ENCODE results near the gene NRGN. TPM values are rescaled to one million over a fixed set of nuclear protein-coding genes. Genes with fewer than 3 reads are reported as not detected.

The NRGN gene
- total RNA-seq, 1 experiment from 2014 or later: 0.23 TPM

DNA sequence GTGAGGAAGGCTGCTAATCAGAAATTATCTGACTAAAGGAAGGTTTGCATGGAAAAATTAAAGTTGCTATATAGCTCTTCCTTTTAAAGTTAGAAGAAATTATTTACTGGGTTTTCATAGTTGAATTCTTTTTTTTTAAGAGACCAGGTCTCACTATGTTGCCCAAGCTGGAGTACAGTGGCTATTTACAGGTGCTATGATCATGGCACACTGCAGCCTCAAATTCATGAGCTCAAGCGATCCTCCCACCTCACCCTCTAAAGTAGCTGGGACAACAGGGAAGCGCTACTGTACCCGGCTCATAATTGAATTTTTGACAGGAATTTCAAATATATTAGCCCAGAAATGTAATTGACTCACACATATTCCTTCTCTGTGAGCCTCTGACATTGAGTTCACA lies 56.6 kb downstream of the NRGN start:
- Histone ChIP-seq H3K27me3 (no peaks in the 10 kb centered on the region), H3K4me3 (no peak overlapping the region), H3K36me3 (no peaks in the 10 kb centered on the region), H3K9me3 (no peaks in the 10 kb centered on the region)
- no peak for DNase-seq

Other genes with a start within 250 kb of the NRGN start
- gene OR8B12, start 196.3 kb upstream of the NRGN start, total RNA-seq (2014; rRNA removed; shearing (Covaris generic); ENCODE audit: low replicate concordance): not detected in 2 replicates
- gene OR8A1, start 169.9 kb upstream of the NRGN start, total RNA-seq (2014; rRNA removed; shearing (Covaris generic); ENCODE audit: low replicate concordance): not detected in 2 replicates
- not detected in 2 replicates for gene PANX3, start 128.5 kb upstream of the NRGN start, total RNA-seq (2014; rRNA removed; shearing (Covaris generic); ENCODE audit: low replicate concordance)
- gene TBRG1, start 117.1 kb upstream of the NRGN start, total RNA-seq (2014; rRNA removed; shearing (Covaris generic); ENCODE audit: low replicate concordance): 13.2 and 24.9 TPM in 2 replicates
- 2.8 and 4.6 TPM in 2 replicates for gene SIAE, start 66.2 kb upstream of the NRGN start, total RNA-seq (2014; rRNA removed; shearing (Covaris generic); ENCODE audit: low replicate concordance)
- gene SPA17, start 66.0 kb upstream of the NRGN start, total RNA-seq (2014; rRNA removed; shearing (Covaris generic); ENCODE audit: low replicate concordance): 19.0 and 32.4 TPM in 2 replicates
- gene VSIG2, start 12.3 kb downstream of the NRGN start, total RNA-seq (2014; rRNA removed; shearing (Covaris generic); ENCODE audit: low replicate concordance): not detected in 2 replicates
- gene ESAM, start 22.3 kb downstream of the NRGN start, total RNA-seq (2014; rRNA removed; shearing (Covaris generic); ENCODE audit: low replicate concordance): not detected in 2 replicates
- 8.2 and 14.8 TPM in 2 replicates for gene MSANTD2, start 60.5 kb downstream of the NRGN start, total RNA-seq (2014; rRNA removed; shearing (Covaris generic); ENCODE audit: low replicate concordance)
- gene ROBO3, start 125.5 kb downstream of the NRGN start, total RNA-seq (2014; rRNA removed; shearing (Covaris generic); ENCODE audit: low replicate concordance): 19.3 and 21.5 TPM in 2 replicates
- gene ROBO4, start 157.9 kb downstream of the NRGN start, total RNA-seq (2014; rRNA removed; shearing (Covaris generic); ENCODE audit: low replicate concordance): 7.4 and 13.7 TPM in 2 replicates
- not detected in 2 replicates for gene HEPN1, start 179.3 kb downstream of the NRGN start, total RNA-seq (2014; rRNA removed; shearing (Covaris generic); ENCODE audit: low replicate concordance)
- not detected in 2 replicates for gene HEPACAM, start 196.1 kb downstream of the NRGN start, total RNA-seq (2014; rRNA removed; shearing (Covaris generic); ENCODE audit: low replicate concordance)
- gene CCDC15, start 214.3 kb downstream of the NRGN start, total RNA-seq (2014; rRNA removed; shearing (Covaris generic); ENCODE audit: low replicate concordance): 1.5 and 3.9 TPM in 2 replicates